ENCODE data around the gene ULK4. TPM values are rescaled to one million over a fixed set of nuclear protein-coding genes. Genes with fewer than 3 reads are reported as not detected.

ULK4 gene
- total RNA-seq, 1 experiment from 2014 or later, result 8.7 TPM

GRCh38 chr3:41688595-41689380, 273.1 kb downstream of the ULK4 start:
- Histone ChIP-seq H2AFZ (no peak overlapping the region), H4K20me1 (ENCODE audit: insufficient read depth) (no peaks in the 10 kb centered on the region), H3K4me1 (replicated peaks; ENCODE audit: insufficient read depth) (peaks cover 7% of the 10 kb centered on the region; the same call in 1 of the 2 replicates), H3K79me2 (ENCODE audit: low read depth) (no peaks in the 10 kb centered on the region), H3K27ac (no peak overlapping the region), H3F3A (ENCODE audit: insufficient read depth, low read depth) (no peaks in the 10 kb centered on the region), H3K4me3 (no peak overlapping the region), H3K9me2 (ENCODE audit: insufficient read depth) (no peaks in the 10 kb centered on the region), H3K36me3 (ENCODE audit: low read depth) (no peaks in the 10 kb centered on the region), H3K4me2 (no peak overlapping the region), H3K9me3 (ENCODE audit: insufficient read depth, low read depth) (no peaks in the 10 kb centered on the region), H3K27me3 (ENCODE audit: insufficient read depth, low read depth) (no peaks in the 10 kb centered on the region)
- CTCF ChIA-PET, result no interaction called here
- BruUV-seq (replicated peaks), result no TSS peak
- no peak for TF ChIP-seq CTCF (conservative IDR thresholded peaks at IDR 0.05)
- no peak for TF ChIP-seq EZH2 (IDR thresholded peaks at IDR 0.05; ENCODE audit: low read depth)
- no peak for DNase-seq
- intact Hi-C loops (cut with micrococcal nuclease; ENCODE audit: unreplicated experiment), result loop anchor here (10.0 kb wide), 1 partner anchor 396 kb away; no protein-coding TSS in a partner anchor
- POLR2A ChIA-PET (ENCODE audit: unreplicated experiment), result no interaction called here

- 0 out of 2 replicates have a peak, but pooled peaks cover 5% of the 10 kb centered on the region for H3F3A ChIP-seq (ENCODE audit: insufficient read depth, low read depth)
- no peak overlapping the region for H3K27ac ChIP-seq
- POLR2A ChIA-PET (ENCODE audit: unreplicated experiment), result no interaction called here
Observed at GRCh38 chr3:41684797-41685735, 276.8 kb downstream of the ULK4 start.

More at GRCh38 chr3:41684797-41685735, 276.8 kb downstream of the ULK4 start:
- CTCF ChIA-PET, result no interaction called here
- H3K36me3 ChIP-seq (ENCODE audit: low read depth), result no peaks in the 10 kb centered on the region
- TF ChIP-seq CTCF (conservative IDR thresholded peaks at IDR 0.05), result no peak
- TF ChIP-seq EZH2 (IDR thresholded peaks at IDR 0.05; ENCODE audit: low read depth), result no peak
- no peak overlapping the region for H2AFZ ChIP-seq
- no peak overlapping the region for H3K4me2 ChIP-seq
- H3K4me1 ChIP-seq (replicated peaks; ENCODE audit: insufficient read depth), result peaks cover 21% of the 10 kb centered on the region
- no TSS peak for BruUV-seq (replicated peaks)
- H3K9me3 ChIP-seq (ENCODE audit: insufficient read depth, low read depth), result no peaks in the 10 kb centered on the region
- intact Hi-C loops (cut with micrococcal nuclease; ENCODE audit: unreplicated experiment), result loop anchor here (10.0 kb wide), 1 partner anchor 400 kb away; no protein-coding TSS in a partner anchor
- H3K79me2 ChIP-seq (ENCODE audit: low read depth), result no peaks in the 10 kb centered on the region
- no peak for DNase-seq
- no peaks in the 10 kb centered on the region; the same call in 1 of the 2 replicates for H3K9me2 ChIP-seq (ENCODE audit: insufficient read depth)
- no peaks in the 10 kb centered on the region for H3K27me3 ChIP-seq (ENCODE audit: insufficient read depth, low read depth)
- no peak overlapping the region for H3K4me3 ChIP-seq
- H4K20me1 ChIP-seq (ENCODE audit: insufficient read depth), result no peaks in the 10 kb centered on the region
